HL-60 (cell line): ENCODE results near the gene EARS2.

Source experiments
- DNase-seq, 2 experiments: peaks; one replicate each; pipeline ENCODE4 v3.0.0-alpha.2; 2010 to 2020; ENCODE audit warnings: low read depth in 1 of 2, low spot score in 1 of 2
- H3K27ac ChIP-seq: fragments of 250-450 bp; sonication (Bioruptor Pico); replicated peaks from 2 replicates; pipeline ENCODE4 v1.5.1; 2020; ENCODE audit warnings: mild to moderate bottlenecking, moderate library complexity
- H3K27me3 ChIP-seq: fragments of 250-450 bp; sonication (Bioruptor Pico); 2 replicates; pipeline ENCODE4 v1.5.1; 2021; ENCODE audit warnings: mild to moderate bottlenecking, moderate library complexity; ENCODE audit not compliant: insufficient read depth, poor library complexity, severe bottlenecking
- H3K4me3 ChIP-seq: replicated peaks from 2 replicates; pipeline ENCODE4 v1.5.1; 2011; ENCODE audit warnings: mild to moderate bottlenecking, control low read depth, low read length; ENCODE audit not compliant: insufficient read depth
- GABPA ChIP-seq: IDR thresholded peaks from 2 replicates; pipeline ENCODE4 v1.6.1; 2012; ENCODE audit warnings: low read depth
- POLR2AphosphoS5 ChIP-seq: IDR thresholded peaks from 2 replicates; pipeline ENCODE4 v1.6.1; 2012; ENCODE audit warnings: low read depth
- SPI1 ChIP-seq: IDR thresholded peaks from 2 replicates; pipeline ENCODE4 v1.6.1; 2012; ENCODE audit warnings: low read depth, mild to moderate bottlenecking, borderline replicate concordance
- TF ChIP-seq, protein P1 (sequence below): IDR thresholded peaks from 2 replicates; pipeline ENCODE4 v1.6.1; 2012; ENCODE audit warnings: low read depth; ENCODE audit not compliant: insufficient replicate concordance
- TF ChIP-seq, protein P2 (sequence below): IDR thresholded peaks from one replicate; pipeline ENCODE4 v1.5.1; 2011; ENCODE audit warnings: low read length, control low read depth, inconsistent platforms; ENCODE audit not compliant: insufficient read depth

The EARS2 gene

DNA sequence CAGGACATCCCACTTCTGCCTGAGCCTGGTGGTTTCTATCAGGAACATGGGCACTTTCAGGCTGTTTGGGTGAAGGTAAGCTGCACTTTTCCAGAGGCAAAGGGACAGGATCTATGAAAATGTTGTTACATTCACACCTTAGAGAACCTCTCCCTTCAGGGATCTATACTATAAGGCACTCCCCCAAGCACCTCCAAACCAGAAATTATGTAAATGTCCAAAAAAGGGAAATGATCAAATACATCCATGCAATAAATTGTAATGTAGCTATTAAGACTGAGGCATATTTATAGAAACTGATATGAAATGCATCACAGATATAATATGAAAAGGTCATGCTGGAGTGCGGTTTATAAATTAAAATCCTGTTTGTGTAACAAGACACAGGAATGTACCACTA, 80.9 kb downstream of the EARS2 start:
- Histone ChIP-seq H3K4me3 (no peak overlapping the region), H3K27me3 (no peaks in the 10 kb centered on the region), H3K27ac (no peak overlapping the region)
- TF ChIP-seq GABPA (no peak), SPI1 (no peak), POLR2AphosphoS5 (no peak)
- TF ChIP-seq, protein P1, sequence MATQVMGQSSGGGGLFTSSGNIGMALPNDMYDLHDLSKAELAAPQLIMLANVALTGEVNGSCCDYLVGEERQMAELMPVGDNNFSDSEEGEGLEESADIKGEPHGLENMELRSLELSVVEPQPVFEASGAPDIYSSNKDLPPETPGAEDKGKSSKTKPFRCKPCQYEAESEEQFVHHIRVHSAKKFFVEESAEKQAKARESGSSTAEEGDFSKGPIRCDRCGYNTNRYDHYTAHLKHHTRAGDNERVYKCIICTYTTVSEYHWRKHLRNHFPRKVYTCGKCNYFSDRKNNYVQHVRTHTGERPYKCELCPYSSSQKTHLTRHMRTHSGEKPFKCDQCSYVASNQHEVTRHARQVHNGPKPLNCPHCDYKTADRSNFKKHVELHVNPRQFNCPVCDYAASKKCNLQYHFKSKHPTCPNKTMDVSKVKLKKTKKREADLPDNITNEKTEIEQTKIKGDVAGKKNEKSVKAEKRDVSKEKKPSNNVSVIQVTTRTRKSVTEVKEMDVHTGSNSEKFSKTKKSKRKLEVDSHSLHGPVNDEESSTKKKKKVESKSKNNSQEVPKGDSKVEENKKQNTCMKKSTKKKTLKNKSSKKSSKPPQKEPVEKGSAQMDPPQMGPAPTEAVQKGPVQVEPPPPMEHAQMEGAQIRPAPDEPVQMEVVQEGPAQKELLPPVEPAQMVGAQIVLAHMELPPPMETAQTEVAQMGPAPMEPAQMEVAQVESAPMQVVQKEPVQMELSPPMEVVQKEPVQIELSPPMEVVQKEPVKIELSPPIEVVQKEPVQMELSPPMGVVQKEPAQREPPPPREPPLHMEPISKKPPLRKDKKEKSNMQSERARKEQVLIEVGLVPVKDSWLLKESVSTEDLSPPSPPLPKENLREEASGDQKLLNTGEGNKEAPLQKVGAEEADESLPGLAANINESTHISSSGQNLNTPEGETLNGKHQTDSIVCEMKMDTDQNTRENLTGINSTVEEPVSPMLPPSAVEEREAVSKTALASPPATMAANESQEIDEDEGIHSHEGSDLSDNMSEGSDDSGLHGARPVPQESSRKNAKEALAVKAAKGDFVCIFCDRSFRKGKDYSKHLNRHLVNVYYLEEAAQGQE: no peak
- TF ChIP-seq, protein P2, sequence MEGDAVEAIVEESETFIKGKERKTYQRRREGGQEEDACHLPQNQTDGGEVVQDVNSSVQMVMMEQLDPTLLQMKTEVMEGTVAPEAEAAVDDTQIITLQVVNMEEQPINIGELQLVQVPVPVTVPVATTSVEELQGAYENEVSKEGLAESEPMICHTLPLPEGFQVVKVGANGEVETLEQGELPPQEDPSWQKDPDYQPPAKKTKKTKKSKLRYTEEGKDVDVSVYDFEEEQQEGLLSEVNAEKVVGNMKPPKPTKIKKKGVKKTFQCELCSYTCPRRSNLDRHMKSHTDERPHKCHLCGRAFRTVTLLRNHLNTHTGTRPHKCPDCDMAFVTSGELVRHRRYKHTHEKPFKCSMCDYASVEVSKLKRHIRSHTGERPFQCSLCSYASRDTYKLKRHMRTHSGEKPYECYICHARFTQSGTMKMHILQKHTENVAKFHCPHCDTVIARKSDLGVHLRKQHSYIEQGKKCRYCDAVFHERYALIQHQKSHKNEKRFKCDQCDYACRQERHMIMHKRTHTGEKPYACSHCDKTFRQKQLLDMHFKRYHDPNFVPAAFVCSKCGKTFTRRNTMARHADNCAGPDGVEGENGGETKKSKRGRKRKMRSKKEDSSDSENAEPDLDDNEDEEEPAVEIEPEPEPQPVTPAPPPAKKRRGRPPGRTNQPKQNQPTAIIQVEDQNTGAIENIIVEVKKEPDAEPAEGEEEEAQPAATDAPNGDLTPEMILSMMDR: no peak
- no peak for DNase-seq
